Brain microvascular endothelial cell (primary cell): Measurements from ENCODE around the gene ABLIM2.

ENCODE experiments used
- DNase-seq: peaks from one replicate; pipeline ENCODE4 v3.0.0-alpha.2; 2020
- H3K27ac ChIP-seq: fragments of 250-450 bp; sonication (Bioruptor Pico); 2 replicates; pipeline ENCODE4 v1.5.1; 2020; ENCODE audit warnings: mild to moderate bottlenecking, moderate library complexity
- H3K27me3 ChIP-seq: fragments of 250-450 bp; sonication (Bioruptor Pico); replicated peaks from 2 replicates; pipeline ENCODE4 v1.5.1; 2020; ENCODE audit warnings: mild to moderate bottlenecking
- H3K36me3 ChIP-seq: fragments of 250-450 bp; sonication (Bioruptor Pico); replicated peaks from 2 replicates; pipeline ENCODE4 v1.5.1; 2020; ENCODE audit warnings: mild to moderate bottlenecking
- H3K4me3 ChIP-seq: 2 replicates; pipeline ENCODE4 v1.5.1; 2011; ENCODE audit warnings: low read depth, mild to moderate bottlenecking, control low read depth, low read length, moderate library complexity
- in situ Hi-C: cut with HindIII; loops from 2 replicates; pipeline ENCODE4 v1.10.0; 2017; ENCODE audit warnings: low sequenced_read_pairs, low pct_ligation_motif_present
- TF ChIP-seq, protein P1 (sequence below): IDR thresholded peaks from 2 replicates; pipeline ENCODE4 v1.5.1; 2011; ENCODE audit warnings: low read depth, mild to moderate bottlenecking, moderate library complexity, low read length, control low read depth, inconsistent platforms; ENCODE audit errors: missing control alignments

ABLIM2 gene

DNA sequence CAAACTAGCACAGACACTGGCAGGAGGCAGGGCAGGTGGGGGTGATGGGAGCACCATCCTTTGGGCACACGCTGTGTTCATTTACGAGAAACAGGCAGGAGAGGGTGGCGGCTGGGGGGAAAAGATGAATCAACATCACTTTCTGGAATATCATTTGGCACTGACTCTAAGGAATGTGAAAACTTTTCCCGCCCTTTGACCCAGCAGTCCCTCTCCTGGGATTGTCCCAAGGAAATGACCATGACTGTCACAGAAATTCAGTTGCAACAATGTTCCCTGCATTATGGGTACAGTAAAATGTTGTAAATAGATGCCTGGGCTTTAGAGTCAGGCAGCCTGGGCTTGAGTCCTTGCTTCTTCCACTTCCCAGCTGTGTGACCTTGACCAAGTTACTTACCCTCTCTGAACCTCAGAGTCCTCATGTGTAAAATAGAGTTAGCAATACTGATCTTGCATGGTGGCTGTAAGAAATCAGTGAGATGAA, 58.6 kb downstream of the ABLIM2 start:
- TF ChIP-seq, protein P1, sequence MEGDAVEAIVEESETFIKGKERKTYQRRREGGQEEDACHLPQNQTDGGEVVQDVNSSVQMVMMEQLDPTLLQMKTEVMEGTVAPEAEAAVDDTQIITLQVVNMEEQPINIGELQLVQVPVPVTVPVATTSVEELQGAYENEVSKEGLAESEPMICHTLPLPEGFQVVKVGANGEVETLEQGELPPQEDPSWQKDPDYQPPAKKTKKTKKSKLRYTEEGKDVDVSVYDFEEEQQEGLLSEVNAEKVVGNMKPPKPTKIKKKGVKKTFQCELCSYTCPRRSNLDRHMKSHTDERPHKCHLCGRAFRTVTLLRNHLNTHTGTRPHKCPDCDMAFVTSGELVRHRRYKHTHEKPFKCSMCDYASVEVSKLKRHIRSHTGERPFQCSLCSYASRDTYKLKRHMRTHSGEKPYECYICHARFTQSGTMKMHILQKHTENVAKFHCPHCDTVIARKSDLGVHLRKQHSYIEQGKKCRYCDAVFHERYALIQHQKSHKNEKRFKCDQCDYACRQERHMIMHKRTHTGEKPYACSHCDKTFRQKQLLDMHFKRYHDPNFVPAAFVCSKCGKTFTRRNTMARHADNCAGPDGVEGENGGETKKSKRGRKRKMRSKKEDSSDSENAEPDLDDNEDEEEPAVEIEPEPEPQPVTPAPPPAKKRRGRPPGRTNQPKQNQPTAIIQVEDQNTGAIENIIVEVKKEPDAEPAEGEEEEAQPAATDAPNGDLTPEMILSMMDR = no peak
- no peak for DNase-seq
- peaks cover 17% of the 10 kb centered on the region for H3K27me3 ChIP-seq
- H3K27ac ChIP-seq = no peak overlapping the region
- in situ Hi-C loops = no loop called here
- no peak overlapping the region for H3K4me3 ChIP-seq
- H3K36me3 ChIP-seq = no peaks in the 10 kb centered on the region

- H3K27me3 ChIP-seq = peaks cover 10% of the 10 kb centered on the region
- no peak overlapping the region for H3K4me3 ChIP-seq
- no peak for DNase-seq
- TF ChIP-seq, protein P1 = no peak
- no peaks in the 10 kb centered on the region for H3K36me3 ChIP-seq
- in situ Hi-C loops = no loop called here
- H3K27ac ChIP-seq = no peak overlapping the region
These were observed 60.1 kb downstream of the ABLIM2 start for GRCh38 chr4:8098506-8098905.

DNA sequence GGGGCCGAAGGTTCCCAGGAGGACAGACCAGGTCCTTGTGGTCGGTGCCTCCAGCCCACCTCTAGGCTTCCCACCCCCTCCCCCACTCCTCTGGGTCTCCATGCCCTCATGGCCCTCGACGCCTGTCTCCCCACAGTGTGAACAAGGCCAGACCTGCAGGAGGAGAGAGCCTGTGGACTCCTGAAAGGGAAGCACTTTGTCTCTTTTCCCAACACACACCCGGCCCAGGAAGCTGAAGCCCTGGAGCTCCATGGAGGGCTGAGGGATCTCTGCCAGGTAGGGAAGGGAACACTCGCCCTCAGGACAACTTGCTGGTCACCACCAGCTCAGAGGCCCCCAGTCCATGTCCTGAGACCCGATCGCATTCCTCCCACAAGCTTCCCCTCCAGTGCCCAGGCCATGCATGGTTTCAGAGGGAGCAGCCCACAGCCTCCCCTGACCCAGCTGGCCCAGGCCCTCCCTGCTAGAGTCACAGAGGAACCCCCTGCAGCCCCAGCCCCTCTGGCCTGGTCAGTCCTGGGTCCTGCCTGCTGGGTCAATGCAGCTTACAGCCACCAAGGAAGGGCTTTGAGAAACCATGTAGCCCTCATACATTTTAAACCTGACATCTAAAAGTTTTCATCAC, 60.8 kb downstream of the ABLIM2 start:
- in situ Hi-C loops = no loop called here
- no peak for DNase-seq
- Histone ChIP-seq H3K4me3 (no peak overlapping the region), H3K27ac (no peak overlapping the region), H3K36me3 (no peaks in the 10 kb centered on the region), H3K27me3 (peaks cover 10% of the 10 kb centered on the region)
- TF ChIP-seq, protein P1 = no peak

- TF ChIP-seq, protein P1 = no peak
- H3K36me3 ChIP-seq = no peaks in the 10 kb centered on the region
- in situ Hi-C loops = no loop called here
- peaks cover 10% of the 10 kb centered on the region for H3K27me3 ChIP-seq
- no peak overlapping the region for H3K27ac ChIP-seq
- no peak overlapping the region for H3K4me3 ChIP-seq
- no peak for DNase-seq
These were observed 61.5 kb downstream of the ABLIM2 start for GRCh38 chr4:8097141-8097541.

DNA sequence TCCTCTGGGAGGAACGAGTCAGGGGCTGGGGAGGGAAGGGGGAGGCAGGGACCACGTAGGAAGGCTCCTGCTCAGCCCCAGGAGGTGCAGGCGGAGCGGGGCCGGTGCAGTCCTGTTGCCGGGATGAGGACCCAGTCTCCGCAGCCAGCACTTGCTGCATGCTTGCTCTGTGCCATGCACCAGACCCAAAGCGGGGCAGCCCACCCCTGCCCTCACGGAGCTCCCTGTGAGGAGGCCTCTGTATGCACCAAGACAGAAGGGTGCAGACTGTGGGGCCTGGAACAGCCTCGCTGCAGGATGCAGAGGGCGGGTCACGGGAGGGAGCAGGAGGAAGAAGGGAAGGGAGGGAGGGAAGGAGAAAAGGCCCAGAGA, 61.9 kb downstream of the ABLIM2 start:
- in situ Hi-C loops = no loop called here
- Histone ChIP-seq H3K4me3 (no peak overlapping the region), H3K36me3 (no peaks in the 10 kb centered on the region), H3K27me3 (peaks cover 8% of the 10 kb centered on the region), H3K27ac (no peak overlapping the region)
- no peak for DNase-seq
- TF ChIP-seq, protein P1 = no peak
